H1 (cell line): ENCODE data around the gene NRSN2. TPM values are rescaled to one million over a fixed set of nuclear protein-coding genes. Genes with fewer than 3 reads are reported as not detected.

ENCODE experiments used
- CTCF ChIA-PET: fragments of 300-600 bp; sonication (Branson Sonifier 250); formaldehyde crosslinking; loops from one replicate; lab custom pipeline; 2021; ENCODE audit not compliant: partially characterized antibody; lab: Charles Lee
- POLR2A ChIA-PET: fragments of 300-600 bp; sonication (Branson Sonifier 250); formaldehyde crosslinking; loops from one replicate; lab custom pipeline; 2021; ENCODE audit warnings: inconsistent platforms; ENCODE audit not compliant: partially characterized antibody; lab: Charles Lee
- DNase-seq, 2 experiments: peaks; one replicate each; pipeline versions ENCODE4 v3.0.0 to v3.0.0-alpha.2; 2010 to 2022; ENCODE audit warnings: low spot score in 2 of 2, low read depth in 1 of 2, mixed read lengths in 1 of 2
- FAIRE-seq: peaks from 2 replicates; lab custom pipeline; 2011; peaks lifted over from hg19 to GRCh38; lab: Jason Lieb, UNC
- H2AFZ ChIP-seq: 2 replicates; pipeline ENCODE4 v1.8.1; 2012; ENCODE audit warnings: low read length, inconsistent platforms
- H2AK5ac ChIP-seq: 2 replicates; pipeline ENCODE4 v1.6.1; 2013; ENCODE audit warnings: low read depth, low read length
- H2BK120ac ChIP-seq: replicated peaks from 2 replicates; pipeline ENCODE3; 2013; ENCODE audit warnings: low read depth, low read length, inconsistent platforms
- H2BK12ac ChIP-seq: 2 replicates; pipeline ENCODE4 v1.6.1; 2013; ENCODE audit warnings: low read depth, low read length
- H2BK15ac ChIP-seq: 2 replicates; pipeline ENCODE4 v1.6.1; 2013; ENCODE audit warnings: low read length
- H2BK20ac ChIP-seq: 2 replicates; pipeline ENCODE4 v1.6.1; 2013; ENCODE audit warnings: low read length
- H2BK5ac ChIP-seq: 2 replicates; pipeline ENCODE4 v1.6.1; 2013; ENCODE audit warnings: low read depth, low read length
- H3K14ac ChIP-seq: 2 replicates; pipeline ENCODE4 v1.6.1; 2013; ENCODE audit warnings: inconsistent platforms; ENCODE audit not compliant: insufficient read length
- H3K18ac ChIP-seq: 2 replicates; pipeline ENCODE4 v1.6.1; 2013; ENCODE audit warnings: low read length; ENCODE audit errors: extremely low read depth
- H3K23ac ChIP-seq: 2 replicates; pipeline ENCODE4 v1.6.1; 2013; ENCODE audit warnings: inconsistent platforms; ENCODE audit not compliant: insufficient read length
- H3K23me2 ChIP-seq: 2 replicates; pipeline ENCODE4 v1.6.1; 2013; ENCODE audit warnings: low read depth, low read length
- H3K27ac ChIP-seq: 2 replicates; pipeline ENCODE4 v1.6.1; 2011; ENCODE audit warnings: low read depth, low read length, inconsistent platforms
- H3K27me3 ChIP-seq, 4 experiments: replicated peaks in 1 of 4; 1 replicate in 1 of 4; 2 replicates in 3 of 4; pipeline versions ENCODE4 v1.6.1 to v1.8.1; 2011 to 2013; ENCODE audit warnings: low read length in 3 of 4, mild to moderate bottlenecking in 3 of 4, inconsistent platforms in 2 of 4, mixed read lengths in 2 of 4, moderate library complexity in 1 of 4; ENCODE audit not compliant: control insufficient read depth in 3 of 4, insufficient read depth in 3 of 4; ENCODE audit errors: extremely low read depth in 1 of 4
- H3K36me3 ChIP-seq, 4 experiments: 2 replicates each; pipeline versions ENCODE4 v1.6.1 to v1.8.1; 2011 to 2013; ENCODE audit warnings: mild to moderate bottlenecking in 4 of 4, low read length in 3 of 4, moderate library complexity in 2 of 4, control low read depth in 1 of 4, inconsistent platforms in 1 of 4; ENCODE audit not compliant: insufficient read depth in 4 of 4, control insufficient read depth in 2 of 4
- H3K4ac ChIP-seq: replicated peaks from 2 replicates; pipeline ENCODE3; 2013; ENCODE audit warnings: low read length, low read depth, mixed read lengths, inconsistent platforms; ENCODE audit not compliant: insufficient read length
- H3K4me1 ChIP-seq, 4 experiments: replicated peaks in 1 of 4; 1 replicate in 1 of 4; 2 replicates in 3 of 4; pipeline versions ENCODE4 v1.6.1 to v1.8.1; 2011 to 2013; ENCODE audit warnings: low read length in 3 of 4, inconsistent platforms in 2 of 4, mixed read lengths in 1 of 4; ENCODE audit not compliant: insufficient read depth in 4 of 4, control insufficient read depth in 3 of 4
- H3K4me2 ChIP-seq, 2 experiments: 2 replicates each; pipeline versions ENCODE4 v1.6.1 to v1.8.1; 2011 to 2013; ENCODE audit warnings: low read depth in 2 of 2, low read length in 2 of 2, control low read depth in 1 of 2, inconsistent platforms in 1 of 2, mild to moderate bottlenecking in 1 of 2; ENCODE audit not compliant: insufficient read depth in 1 of 2
- H3K4me3 ChIP-seq, 4 experiments: fragments of 200-600, 300-600 bp in 1 of 4; sonication (generic), shearing (Covaris generic), sonication (Bioruptor Twin) in 1 of 4; 2 replicates each; pipeline versions ENCODE4 v1.5.1 to v1.8.1; 2011 to 2016; ENCODE audit warnings: low read length in 4 of 4, low read depth in 3 of 4, control low read depth in 2 of 4, inconsistent platforms in 2 of 4, mild to moderate bottlenecking in 2 of 4, mixed read lengths in 1 of 4, moderate library complexity in 1 of 4; ENCODE audit not compliant: insufficient read depth in 2 of 4; ENCODE audit errors: extremely low read depth in 1 of 4
- H3K56ac ChIP-seq: replicated peaks from 2 replicates; pipeline ENCODE3; 2013; ENCODE audit warnings: low read depth, mild to moderate bottlenecking, mixed read lengths, low read length, inconsistent platforms; ENCODE audit not compliant: insufficient read length
- H3K79me1 ChIP-seq: 2 replicates; pipeline ENCODE4 v1.6.1; 2013; ENCODE audit warnings: low read depth, low read length, control low read depth
- H3K79me2 ChIP-seq, 2 experiments: 2 replicates each; pipeline versions ENCODE4 v1.6.1 to v1.8.1; 2012 to 2013; ENCODE audit warnings: low read length in 2 of 2, mild to moderate bottlenecking in 2 of 2, inconsistent platforms in 1 of 2; ENCODE audit not compliant: insufficient read depth in 2 of 2, control insufficient read depth in 1 of 2
- H3K9ac ChIP-seq, 4 experiments: replicated peaks in 1 of 4; 1 replicate in 1 of 4; 2 replicates in 3 of 4; pipeline versions ENCODE4 v1.6.1 to v1.8.1; 2011 to 2013; ENCODE audit warnings: low read depth in 3 of 4, low read length in 3 of 4, control low read depth in 2 of 4, mild to moderate bottlenecking in 2 of 4, moderate library complexity in 2 of 4, inconsistent platforms in 1 of 4; ENCODE audit errors: extremely low read depth in 1 of 4
- H3K9me3 ChIP-seq, 2 experiments: 2 replicates each; pipeline versions ENCODE4 v1.6.1 to v1.8.1; 2012 to 2013; ENCODE audit warnings: mild to moderate bottlenecking in 2 of 2, moderate library complexity in 2 of 2, control low read depth in 1 of 2, inconsistent platforms in 1 of 2, low read depth in 1 of 2, low read length in 1 of 2, mixed read lengths in 1 of 2; ENCODE audit not compliant: insufficient read depth in 2 of 2
- H4K20me1 ChIP-seq, 2 experiments: replicated peaks in 1 of 2; 2 replicates each; pipeline versions ENCODE3 to v1.8.1; 2011 to 2013; ENCODE audit warnings: inconsistent platforms in 2 of 2, low read length in 2 of 2, mild to moderate bottlenecking in 1 of 2; ENCODE audit not compliant: insufficient read depth in 2 of 2, control insufficient read depth in 1 of 2
- H4K5ac ChIP-seq: 2 replicates; pipeline ENCODE4 v1.6.1; 2013; ENCODE audit warnings: low read length, low read depth, mixed read lengths, inconsistent platforms; ENCODE audit not compliant: insufficient read length
- H4K8ac ChIP-seq: 2 replicates; pipeline ENCODE4 v1.8.0; 2013; ENCODE audit warnings: mild to moderate bottlenecking, moderate library complexity, low read length, inconsistent platforms; ENCODE audit not compliant: insufficient read depth; ENCODE audit errors: extremely low read depth
- H4K91ac ChIP-seq: replicated peaks from 2 replicates; pipeline ENCODE3; 2013; ENCODE audit warnings: low read length, mixed read lengths, inconsistent platforms; ENCODE audit not compliant: insufficient read length
- BCL11A ChIP-seq, 2 experiments: IDR thresholded peaks; one replicate each; pipeline ENCODE4 v1.6.1; 2011; ENCODE audit warnings: low read depth in 2 of 2, low read length in 2 of 2, mild to moderate bottlenecking in 2 of 2
- BRCA1 ChIP-seq: IDR thresholded peaks from 2 replicates; pipeline ENCODE4 v1.6.1; 2012; ENCODE audit warnings: low read depth, low read length, improper control_type of control experiment
- E2F6 ChIP-seq: IDR thresholded peaks from 2 replicates; pipeline ENCODE4 v1.6.1; 2012; ENCODE audit warnings: inconsistent platforms
- EP300 ChIP-seq, 2 experiments: IDR thresholded peaks; 1 replicate in 1 of 2; 2 replicates in 1 of 2; pipeline ENCODE4 v1.6.1; 2011 to 2012; ENCODE audit warnings: low read depth in 2 of 2, low read length in 2 of 2, mild to moderate bottlenecking in 2 of 2, borderline replicate concordance in 1 of 2, inconsistent platforms in 1 of 2, moderate library complexity in 1 of 2
- KDM4A ChIP-seq: IDR thresholded peaks from one replicate; pipeline ENCODE4 v1.7.1; 2012; ENCODE audit warnings: low read depth, mild to moderate bottlenecking, moderate library complexity, low read length, inconsistent platforms; ENCODE audit not compliant: severe bottlenecking
- NRF1 ChIP-seq: IDR thresholded peaks from 2 replicates; pipeline ENCODE4 v1.6.1; 2011; ENCODE audit warnings: mild to moderate bottlenecking, low read depth, low read length, improper control_type of control experiment
- POU5F1 ChIP-seq: IDR thresholded peaks from 2 replicates; pipeline ENCODE4 v1.6.1; 2011; ENCODE audit warnings: low read depth, mild to moderate bottlenecking, low read length, moderate library complexity
- SIN3A ChIP-seq, 2 experiments: IDR thresholded peaks in 1 of 2; conservative IDR thresholded peaks in 1 of 2; 2 replicates each; pipeline ENCODE4 v1.6.1; 2011 to 2012; ENCODE audit warnings: low read length in 2 of 2, improper control_type of control experiment in 1 of 2, low read depth in 1 of 2, mild to moderate bottlenecking in 1 of 2
- WGBS, 2 experiments: shearing (Covaris generic) in 1 of 2; methylation state at CpG; one replicate each; pipeline versions ENCODE4 v1.1.6 to v1.1.7; 2013 to 2015; ENCODE audit warnings: low lambda C conversion rate in 2 of 2, mixed read lengths in 2 of 2, inconsistent platforms in 1 of 2, low coverage in 1 of 2, missing lambda C conversion rate in 1 of 2; ENCODE audit not compliant: insufficient replicate concordance in 2 of 2, insufficient coverage in 1 of 2, insufficient read length in 1 of 2; ENCODE audit errors: extremely low coverage in 1 of 2, missing lambda C conversion rate in 1 of 2; 5-methylcytosine and 5-hydroxymethylcytosine counted together
- polyA plus RNA-seq, 7 experiments: library from polyadenylated mRNA; depleted of rRNA in 3 of 7; stranded (reverse) in 5 of 7; unstranded in 2 of 7; fragments of >200 nt in 5 of 7; fragments of 200-250 nt in 2 of 7; gene quantifications; 1 replicate in 5 of 7; 2 replicates in 1 of 7; 4 replicates in 1 of 7; pipeline versions ENCODE4 v1.2.1 to v1.2.3, GENCODE V29; 2011 to 2013; ENCODE audit warnings: missing spikeins in 2 of 7, mixed read lengths in 2 of 7
- total RNA-seq: library from RNA; stranded (reverse); fragmentation: NEBNext Ultra II Directional; extraction: Animal tissue kit (Norgen Biotek cat#: 25700); gene quantifications from 2 replicates; pipeline ENCODE4 v1.2.1, GENCODE V29; 2021

NRSN2 gene
- total and polyA plus RNA-seq, 2 of the 8 experiments (the other 6 are each of a cell fraction or from before 2014, with no cell fraction given): 19.4 to 33.3 TPM

- CTCF ChIA-PET: interaction anchor here (0.7 to 7.8 kb wide), 9 partner anchors 9 to 57 kb away, joined by 3 to 36 read pairs (median 17); partner anchors contain the start of gene SOX12
- Histone ChIP-seq H3K56ac (peak overlapping the region; percentile 21), H2BK12ac (peak overlapping the region; percentile 63), H3K79me1 (peaks cover 3% of the 10 kb centered on the region; the same call in 1 of the 2 replicates), H3K4ac (peak overlapping the region; percentile 20), H2BK120ac (peak overlapping the region; percentile 52), H2AK5ac (no peak overlapping the region; the same call in 1 of the 2 replicates), H2BK15ac (no peak overlapping the region), H2AFZ (no peak overlapping the region), H4K91ac (peak overlapping the region; percentile 56), H3K23ac (no peak overlapping the region), H3K9me3 (no peaks in the 10 kb centered on the region; a peak in 1 of 4 replicates), H3K9ac (peak overlapping the region in 2 of 4 experiments; percentile 39 to 42; a peak in 5 of 7 replicates), H3K4me1 (peaks cover 16 to 30% (median 18%) of the 10 kb centered on the region in 4 experiments), H4K8ac (no peak overlapping the region), H3K4me2 (peak overlapping the region; percentile 81 to 94), H4K20me1 (peaks cover 6 to 11% of the 10 kb centered on the region in 2 experiments), H3K23me2 (peaks cover 17% of the 10 kb centered on the region), H2BK20ac (peak overlapping the region; percentile 52; the same call in 1 of the 2 replicates), H3K4me3 (peak overlapping the region; percentile 42 to 99 (median 80)), H3K27ac (peak overlapping the region; percentile 80), H3K18ac (peak overlapping the region; percentile 4; the same call in 1 of the 2 replicates), H4K5ac (peak overlapping the region; percentile 23), H3K79me2 (peaks cover 11 to 35% of the 10 kb centered on the region in 2 experiments; a peak in 3 of 4 replicates), H3K14ac (no peak overlapping the region), H3K27me3 (peaks cover 0 to 7% (median 2%) of the 10 kb centered on the region in 4 experiments; a peak in 3 of 7 replicates), H3K36me3 (no peaks in the 10 kb centered on the region), H2BK5ac (peak overlapping the region; percentile 95)
- DNase-seq (no peak), FAIRE-seq (peak; percentile 19)
- POLR2A ChIA-PET: interaction anchor here (0.6 to 9.4 kb wide), 9 partner anchors 10 to 338 kb away, joined by 3 to 85 read pairs (median 6); partner anchors contain the start of gene NRSN2
- WGBS, 2 experiments: 17% methylated on average over 10 of the region's 10 CpGs; no CpG with 5 or more reads in 1 of the 2 experiments
- TF ChIP-seq SIN3A (conservative IDR thresholded peaks at IDR 0.05 in 1 of 2, IDR thresholded peaks at IDR 0.05 in 1 of 2; ENCODE audit: low read depth in 1 of 2, low read length in 2 of 2) (0 out of 4 replicates have a peak, but pooled peaks of 1 of the 2 experiments have one; percentile 22), BCL11A (IDR thresholded peaks at IDR 0.05; ENCODE audit: low read depth in 2 of 2, low read length in 2 of 2) (no peak), BRCA1 (no peak), E2F6 (no peak), KDM4A (no peak), NRF1 (no peak), POU5F1 (0 out of 2 replicates have a peak, but pooled peaks have one; percentile 69), EP300 (IDR thresholded peaks at IDR 0.05; ENCODE audit: borderline replicate concordance in 1 of 2, low read depth in 2 of 2, low read length in 2 of 2) (no peak)
Observed at GRCh38 chr20:300345-300990, 46.4 kb upstream of the NRSN2 start.
